HFFc6 (cell line): ENCODE results near the gene LNP1. TPM values are rescaled to one million over a fixed set of nuclear protein-coding genes. Genes with fewer than 3 reads are reported as not detected.
"Not testable (repeated sequence)": the region's sequence is repeated elsewhere in the genome, so short reads cannot be mapped to it uniquely, and the experiment has no call there.

ENCODE experiments used
- DNase-seq: peaks from one replicate; pipeline ENCODE4 v3.0.0-alpha.2; 2018
- H3K27ac Mint-ChIP-seq: 2 replicates; pipeline ENCODE4 v1.8.0; 2020; ENCODE audit warnings: mild to moderate bottlenecking, mixed read lengths
- H3K27me3 Mint-ChIP-seq: 2 replicates; pipeline ENCODE4 v1.8.0; 2021; ENCODE audit warnings: mild to moderate bottlenecking, moderate library complexity, mixed read lengths; ENCODE audit not compliant: insufficient read depth
- H3K36me3 Mint-ChIP-seq: 2 replicates; pipeline ENCODE4 v1.8.0; 2021; ENCODE audit warnings: low read depth, mixed read lengths
- H3K4me1 Mint-ChIP-seq: 2 replicates; pipeline ENCODE4 v1.8.0; 2020; ENCODE audit warnings: low read depth, mixed read lengths
- H3K4me3 Mint-ChIP-seq: 2 replicates; pipeline ENCODE4 v1.8.0; 2020; ENCODE audit warnings: mild to moderate bottlenecking, moderate library complexity, mixed read lengths
- H3K9me3 Mint-ChIP-seq: 2 replicates; pipeline ENCODE4 v1.8.0; 2020; ENCODE audit warnings: mild to moderate bottlenecking, mixed read lengths
- total RNA-seq, 6 experiments: library from RNA; stranded (reverse); fragmentation: NEBNext Ultra II Directional; extraction: Animal tissue kit (Norgen Biotek cat#: 25700); gene quantifications; 2 replicates in 1 of 6; 3 replicates in 5 of 6; pipeline ENCODE4 v1.2.3, GENCODE V29; 2021
- TF ChIP-seq, protein P1 (sequence below): fragments of 200-600 bp; sonication (generic); IDR thresholded peaks from 2 replicates; pipeline ENCODE4 v1.5.0; 2021; ENCODE audit warnings: antibody characterized with exemption, mild to moderate bottlenecking

Gene LNP1
- total RNA-seq, 6 experiments from 2014 or later = 1.1 to 2.7 (median 1.6) TPM

DNA sequence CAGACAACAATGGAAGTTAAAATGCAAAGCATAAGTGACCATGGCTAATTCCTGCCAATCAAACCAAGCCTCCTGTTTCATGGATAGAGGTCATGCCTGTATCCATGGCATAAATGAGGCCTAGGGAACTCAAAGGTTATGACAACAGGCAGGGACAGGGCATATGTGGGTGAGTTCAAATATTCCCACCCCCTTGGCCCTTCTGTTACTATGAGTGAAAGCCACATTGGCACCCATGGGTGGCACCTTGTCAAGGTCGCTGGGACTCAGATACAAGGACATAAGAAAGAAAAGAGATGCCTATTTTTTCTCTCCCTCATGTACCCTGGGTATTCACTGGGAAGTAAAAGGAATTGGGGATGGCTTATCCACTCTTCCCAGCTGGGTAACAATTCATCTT, 65.8 kb downstream of the LNP1 start:
- DNase-seq = no peak
- Mint-ChIP-seq H3K27me3 (peaks cover 2% of the 10 kb centered on the region; the same call in 1 of the 2 replicates), H3K36me3 (peaks cover 9% of the 10 kb centered on the region), H3K4me1 (no peaks in the 10 kb centered on the region), H3K9me3 (peaks cover 16% of the 10 kb centered on the region), H3K27ac (no peak overlapping the region), H3K4me3 (no peak overlapping the region)
- TF ChIP-seq, protein P1, sequence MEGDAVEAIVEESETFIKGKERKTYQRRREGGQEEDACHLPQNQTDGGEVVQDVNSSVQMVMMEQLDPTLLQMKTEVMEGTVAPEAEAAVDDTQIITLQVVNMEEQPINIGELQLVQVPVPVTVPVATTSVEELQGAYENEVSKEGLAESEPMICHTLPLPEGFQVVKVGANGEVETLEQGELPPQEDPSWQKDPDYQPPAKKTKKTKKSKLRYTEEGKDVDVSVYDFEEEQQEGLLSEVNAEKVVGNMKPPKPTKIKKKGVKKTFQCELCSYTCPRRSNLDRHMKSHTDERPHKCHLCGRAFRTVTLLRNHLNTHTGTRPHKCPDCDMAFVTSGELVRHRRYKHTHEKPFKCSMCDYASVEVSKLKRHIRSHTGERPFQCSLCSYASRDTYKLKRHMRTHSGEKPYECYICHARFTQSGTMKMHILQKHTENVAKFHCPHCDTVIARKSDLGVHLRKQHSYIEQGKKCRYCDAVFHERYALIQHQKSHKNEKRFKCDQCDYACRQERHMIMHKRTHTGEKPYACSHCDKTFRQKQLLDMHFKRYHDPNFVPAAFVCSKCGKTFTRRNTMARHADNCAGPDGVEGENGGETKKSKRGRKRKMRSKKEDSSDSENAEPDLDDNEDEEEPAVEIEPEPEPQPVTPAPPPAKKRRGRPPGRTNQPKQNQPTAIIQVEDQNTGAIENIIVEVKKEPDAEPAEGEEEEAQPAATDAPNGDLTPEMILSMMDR = no peak

DNA sequence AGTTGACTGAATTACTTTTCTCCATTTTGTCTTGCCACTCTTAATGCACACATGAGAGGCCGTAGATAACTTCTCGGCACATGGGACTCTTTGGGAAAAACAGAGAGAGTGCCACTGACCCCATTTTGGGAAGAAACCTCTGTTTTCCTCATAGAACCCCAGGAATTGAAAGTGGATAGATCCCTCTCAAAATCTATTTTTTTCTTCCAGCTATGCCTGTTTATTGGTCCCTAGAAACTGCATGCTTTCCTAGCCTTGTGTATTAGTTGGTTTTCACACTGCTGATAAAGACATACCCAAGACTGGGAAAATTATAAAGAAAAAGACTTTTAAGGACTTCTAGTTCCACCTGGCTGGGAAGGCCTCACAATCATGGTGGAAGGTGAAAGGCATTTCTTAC, 67.3 kb downstream of the LNP1 start:
- no peaks in the 10 kb centered on the region for H3K4me1 Mint-ChIP-seq
- H3K36me3 Mint-ChIP-seq = peaks cover 9% of the 10 kb centered on the region
- no peak for DNase-seq
- H3K27ac Mint-ChIP-seq = no peak overlapping the region
- H3K27me3 Mint-ChIP-seq = peaks cover 2% of the 10 kb centered on the region; the same call in 1 of the 2 replicates
- H3K9me3 Mint-ChIP-seq = peaks cover 16% of the 10 kb centered on the region
- TF ChIP-seq, protein P1 = no peak
- no peak overlapping the region for H3K4me3 Mint-ChIP-seq

DNA sequence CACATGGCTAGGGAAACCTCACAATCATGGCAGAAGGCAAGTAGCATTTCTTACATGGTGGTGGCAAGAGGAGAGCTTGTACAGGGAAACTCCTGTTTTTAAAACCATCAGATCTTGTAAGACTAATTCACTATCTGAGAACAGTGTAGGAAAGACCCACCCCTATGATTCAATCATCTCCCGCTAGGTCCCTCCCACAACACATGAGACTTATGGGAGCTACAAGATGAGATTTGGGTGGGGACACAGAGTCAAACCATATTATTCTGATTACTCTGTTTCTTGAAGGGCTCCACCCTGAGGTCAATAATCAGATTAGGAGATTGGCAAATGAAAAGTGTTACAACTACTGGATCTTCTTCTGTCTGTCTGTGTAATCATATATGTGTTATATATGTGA, 69.6 kb downstream of the LNP1 start:
- H3K36me3 Mint-ChIP-seq = peaks cover 9% of the 10 kb centered on the region
- TF ChIP-seq, protein P1 = no peak
- H3K9me3 Mint-ChIP-seq = peaks cover 16% of the 10 kb centered on the region
- H3K27me3 Mint-ChIP-seq = peaks cover 2% of the 10 kb centered on the region; the same call in 1 of the 2 replicates
- H3K27ac Mint-ChIP-seq = no peak overlapping the region
- no peak overlapping the region for H3K4me3 Mint-ChIP-seq
- no peaks in the 10 kb centered on the region for H3K4me1 Mint-ChIP-seq
- no peak for DNase-seq

DNA sequence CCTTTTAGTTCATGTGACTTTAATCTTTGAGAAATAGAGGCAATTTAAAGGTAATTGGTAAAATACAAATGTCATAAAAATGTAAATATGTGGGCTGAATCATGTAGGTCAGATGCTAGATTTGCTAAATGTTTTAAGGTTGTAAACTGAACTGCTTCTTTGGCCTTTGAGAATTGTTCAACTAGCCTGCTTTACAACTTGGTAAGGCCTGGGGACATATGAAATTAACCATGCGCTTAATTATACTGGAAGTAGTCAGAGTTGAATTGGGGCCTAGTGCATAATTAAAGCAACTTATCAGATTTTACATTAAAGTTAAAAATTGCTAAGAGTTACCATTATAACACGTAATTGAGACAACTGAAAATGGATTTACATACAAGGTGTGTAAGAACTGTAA, 70.1 kb downstream of the LNP1 start:
- Mint-ChIP-seq H3K36me3 (peaks cover 9% of the 10 kb centered on the region), H3K4me1 (no peaks in the 10 kb centered on the region), H3K27ac (no peak overlapping the region), H3K4me3 (no peak overlapping the region), H3K9me3 (peaks cover 16% of the 10 kb centered on the region), H3K27me3 (peaks cover 2% of the 10 kb centered on the region; the same call in 1 of the 2 replicates)
- no peak for DNase-seq
- TF ChIP-seq, protein P1 = no peak

DNA sequence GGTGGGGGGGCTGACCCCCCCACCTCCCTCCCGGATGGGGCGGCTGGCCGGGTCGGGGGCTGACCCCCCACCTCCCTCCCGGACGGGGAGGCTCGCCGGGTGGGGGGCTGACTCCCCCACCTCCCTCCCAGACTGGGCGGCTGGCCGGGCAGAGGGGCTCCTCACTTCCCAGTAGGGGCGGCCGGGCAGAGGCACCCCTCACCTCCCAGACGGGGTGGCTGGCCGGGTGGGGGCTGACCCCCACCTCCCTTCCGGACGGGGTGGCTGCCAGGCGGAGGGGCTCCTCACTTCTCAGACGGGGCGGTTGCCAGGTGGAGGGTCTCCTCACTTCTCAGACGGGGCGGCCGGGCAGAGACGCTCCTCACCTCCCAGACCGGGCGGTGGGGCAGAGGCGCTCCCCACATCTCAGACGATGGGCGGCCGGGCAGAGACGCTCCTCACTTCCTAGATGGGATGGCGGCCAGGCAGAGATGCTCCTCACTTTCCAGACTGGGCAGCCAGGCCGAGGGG, 76.6 kb downstream of the LNP1 start:
- H3K27me3 Mint-ChIP-seq = peaks cover 13% of the 10 kb centered on the region
- not testable (repeated sequence) for DNase-seq, H3K4me1 Mint-ChIP-seq, H3K9me3 Mint-ChIP-seq, H3K4me3 Mint-ChIP-seq, H3K36me3 Mint-ChIP-seq, H3K27ac Mint-ChIP-seq

DNA sequence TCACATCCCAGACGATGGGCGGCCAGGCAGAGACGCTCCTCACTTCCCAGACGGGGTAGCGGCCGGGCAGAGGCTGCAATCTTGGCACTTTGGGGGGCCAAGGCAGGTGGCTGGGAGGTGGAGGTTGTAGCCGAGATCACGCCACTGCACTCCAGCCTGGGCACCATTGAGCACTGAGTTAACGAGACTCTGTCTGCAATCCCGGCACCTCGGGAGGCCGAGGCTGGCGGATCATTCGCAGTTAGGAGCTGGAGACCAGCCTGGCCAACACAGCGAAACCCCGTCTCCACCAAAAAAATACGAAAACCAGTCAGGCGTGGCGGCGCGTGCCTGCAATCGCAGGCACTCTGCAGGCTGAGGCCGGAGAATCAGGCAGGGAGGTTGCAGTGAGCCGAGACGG, 77.2 kb downstream of the LNP1 start:
- H3K4me1 Mint-ChIP-seq, H3K27ac Mint-ChIP-seq, H3K9me3 Mint-ChIP-seq, H3K4me3 Mint-ChIP-seq, H3K36me3 Mint-ChIP-seq, DNase-seq: not testable (repeated sequence)
- H3K27me3 Mint-ChIP-seq = peaks cover 13% of the 10 kb centered on the region

DNA sequence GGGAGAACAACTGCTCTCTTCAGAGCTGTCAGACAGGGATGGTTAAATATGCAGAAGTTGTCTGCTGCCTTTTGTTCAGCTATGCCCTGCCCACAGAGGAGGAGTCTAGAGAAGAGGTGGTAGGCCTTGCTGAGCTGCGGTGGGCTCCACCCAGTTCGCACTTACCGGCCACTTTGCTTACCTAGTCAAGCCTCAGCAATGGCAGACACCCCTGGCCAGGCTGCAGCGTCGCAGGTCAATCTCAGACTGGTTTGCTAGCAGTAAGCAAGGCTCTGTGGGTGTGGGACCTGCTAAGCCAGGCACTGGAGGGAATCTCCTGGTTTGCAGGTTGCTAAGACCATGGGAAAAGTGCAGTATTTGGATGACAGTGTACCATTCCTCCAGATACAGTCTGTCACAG, 78.7 kb downstream of the LNP1 start:
- no peak overlapping the region for H3K27ac Mint-ChIP-seq
- no peak for DNase-seq
- H3K4me3 Mint-ChIP-seq = no peak overlapping the region
- TF ChIP-seq, protein P1 = no peak
- H3K36me3 Mint-ChIP-seq = no peaks in the 10 kb centered on the region
- H3K27me3 Mint-ChIP-seq = peaks cover 20% of the 10 kb centered on the region
- no peaks in the 10 kb centered on the region for H3K4me1 Mint-ChIP-seq
- no peaks in the 10 kb centered on the region for H3K9me3 Mint-ChIP-seq
